ENCODE measurements around the gene RIC8B.

RIC8B gene

DNA sequence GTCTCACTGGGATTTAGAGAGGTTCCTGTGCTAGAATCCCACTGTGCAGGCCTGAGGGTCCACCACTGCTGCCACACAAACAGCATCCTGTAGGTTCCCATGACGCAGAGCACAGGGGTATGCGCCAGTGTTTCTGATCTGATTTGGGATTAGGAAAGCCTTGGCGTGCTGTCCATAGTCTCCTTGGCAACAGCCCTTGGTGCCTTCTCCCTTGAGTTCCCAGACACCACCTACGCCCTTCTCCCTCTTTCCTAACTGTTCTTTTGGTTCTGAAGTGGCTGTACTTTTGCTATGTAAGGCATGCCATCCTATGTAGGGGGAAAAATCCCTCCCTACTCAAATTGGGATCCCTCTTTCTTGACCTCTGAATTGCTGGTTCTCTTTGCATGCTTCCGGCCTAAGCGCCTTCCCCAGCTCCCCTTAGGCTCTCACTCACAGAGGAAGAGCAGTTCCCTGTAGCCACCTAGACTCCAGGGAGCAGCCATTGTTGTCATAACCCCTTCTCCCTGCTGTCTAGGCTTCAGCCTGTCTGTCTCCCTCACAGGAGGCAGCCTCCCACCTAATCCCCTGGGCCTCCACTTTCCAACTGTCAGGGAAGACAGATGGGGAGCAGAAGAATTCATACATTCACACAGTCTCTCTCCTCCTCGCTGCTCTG is 14.8 kb upstream of the RIC8B start:
- H3K4me3 ChIP-seq (ENCODE audit: low read length), result peak overlapping the region; percentile 22; the same call in 1 of the 2 replicates
- 72% methylated on average over 6 of the region's 7 CpGs for WGBS
- no peaks in the 10 kb centered on the region for H3K9me3 ChIP-seq (ENCODE audit: insufficient read depth, low read depth, low read length)
- H3K36me3 ChIP-seq (ENCODE audit: insufficient read depth, low read length), result no peaks in the 10 kb centered on the region
- H3K4me1 ChIP-seq (ENCODE audit: insufficient read depth, low read length), result peaks cover 26% of the 10 kb centered on the region
- peak overlapping the region; percentile 81 for H3K27ac ChIP-seq (ENCODE audit: low read depth, low read length)
- H3K9ac ChIP-seq (ENCODE audit: low read depth, low read length), result peak overlapping the region; percentile 55; the same call in 1 of the 2 replicates
- no peaks in the 10 kb centered on the region for H3K27me3 ChIP-seq (ENCODE audit: insufficient read depth, low read length)

DNA sequence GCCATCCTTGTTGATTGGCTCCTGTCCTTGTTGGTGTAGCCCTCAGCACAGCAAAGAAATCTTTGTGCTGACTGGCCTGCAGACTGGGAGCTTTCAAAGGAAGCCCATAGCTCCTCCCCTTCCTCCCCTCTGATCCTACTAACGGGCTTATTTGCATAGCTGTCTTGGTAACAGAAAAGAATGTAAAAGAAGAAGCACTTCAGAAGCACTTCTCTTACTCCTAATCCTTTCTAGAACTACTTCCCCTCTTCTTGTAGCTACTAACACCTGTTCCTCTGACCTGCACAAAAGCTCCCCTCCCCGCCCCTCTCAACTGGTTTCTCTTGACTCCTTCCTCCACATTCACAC is 14.3 kb upstream of the RIC8B start:
- 23% methylated on average over 2 of the region's 2 CpGs for WGBS
- H3K9me3 ChIP-seq (ENCODE audit: insufficient read depth, low read depth, low read length), result no peaks in the 10 kb centered on the region
- H3K9ac ChIP-seq (ENCODE audit: low read depth, low read length), result peak overlapping the region; percentile 55; the same call in 1 of the 2 replicates
- peak overlapping the region; percentile 81 for H3K27ac ChIP-seq (ENCODE audit: low read depth, low read length)
- peaks cover 26% of the 10 kb centered on the region for H3K4me1 ChIP-seq (ENCODE audit: insufficient read depth, low read length)
- H3K36me3 ChIP-seq (ENCODE audit: insufficient read depth, low read length), result no peaks in the 10 kb centered on the region
- H3K27me3 ChIP-seq (ENCODE audit: insufficient read depth, low read length), result no peaks in the 10 kb centered on the region
- peak overlapping the region; percentile 22; the same call in 1 of the 2 replicates for H3K4me3 ChIP-seq (ENCODE audit: low read length)

GRCh38 chr12:106764220-106764619 is 10.3 kb upstream of the RIC8B start:
- no peaks in the 10 kb centered on the region for H3K9me3 ChIP-seq (ENCODE audit: insufficient read depth, low read depth, low read length)
- peaks cover 59% of the 10 kb centered on the region for H3K4me1 ChIP-seq (ENCODE audit: insufficient read depth, low read length)
- no peak overlapping the region for H3K9ac ChIP-seq (ENCODE audit: low read depth, low read length)
- H3K4me3 ChIP-seq (ENCODE audit: low read length), result no peak overlapping the region
- H3K27me3 ChIP-seq (ENCODE audit: insufficient read depth, low read length), result no peaks in the 10 kb centered on the region
- no peak overlapping the region for H3K27ac ChIP-seq (ENCODE audit: low read depth, low read length)
- H3K36me3 ChIP-seq (ENCODE audit: insufficient read depth, low read length), result no peaks in the 10 kb centered on the region

- no peaks in the 10 kb centered on the region for H3K9me3 ChIP-seq (ENCODE audit: insufficient read depth, low read depth, low read length)
- H3K9ac ChIP-seq (ENCODE audit: low read depth, low read length), result no peak overlapping the region
- no peaks in the 10 kb centered on the region for H3K36me3 ChIP-seq (ENCODE audit: insufficient read depth, low read length)
- peaks cover 59% of the 10 kb centered on the region for H3K4me1 ChIP-seq (ENCODE audit: insufficient read depth, low read length)
- no peak overlapping the region for H3K4me3 ChIP-seq (ENCODE audit: low read length)
- no peaks in the 10 kb centered on the region for H3K27me3 ChIP-seq (ENCODE audit: insufficient read depth, low read length)
- 93% methylated on average over 3 of the region's 3 CpGs for WGBS
- H3K27ac ChIP-seq (ENCODE audit: low read depth, low read length), result no peak overlapping the region
Observed at GRCh38 chr12:106764738-106765137, 9.7 kb upstream of the RIC8B start.

DNA sequence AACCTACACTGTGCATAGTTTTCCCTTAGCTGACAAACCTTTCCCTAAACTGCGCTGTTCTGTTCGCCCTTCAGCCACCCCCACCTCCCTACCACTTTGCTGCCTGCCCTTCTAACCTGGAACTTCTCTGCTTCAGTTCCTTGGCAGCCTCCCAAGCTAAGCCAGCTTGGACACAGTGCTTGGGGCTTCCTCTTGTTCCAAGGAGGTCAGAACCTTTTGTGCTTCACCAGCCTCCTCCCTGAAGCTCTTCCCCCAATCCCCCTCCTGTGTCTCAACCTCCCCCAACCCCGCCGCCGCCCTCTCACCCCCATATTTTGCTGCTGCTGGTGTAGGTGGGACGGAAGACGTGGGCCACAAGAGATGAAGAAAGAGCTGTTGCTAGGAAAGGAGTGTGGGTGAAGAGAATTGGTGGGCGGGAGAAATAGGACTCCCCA is 8.1 kb upstream of the RIC8B start:
- H3K27me3 ChIP-seq (ENCODE audit: insufficient read depth, low read length), result no peaks in the 10 kb centered on the region
- H3K9me3 ChIP-seq (ENCODE audit: insufficient read depth, low read depth, low read length), result no peaks in the 10 kb centered on the region
- H3K36me3 ChIP-seq (ENCODE audit: insufficient read depth, low read length), result no peaks in the 10 kb centered on the region
- no peak overlapping the region for H3K4me3 ChIP-seq (ENCODE audit: low read length)
- WGBS, result 93% methylated on average over 6 of the region's 8 CpGs
- H3K9ac ChIP-seq (ENCODE audit: low read depth, low read length), result no peak overlapping the region
- H3K4me1 ChIP-seq (ENCODE audit: insufficient read depth, low read length), result peaks cover 56% of the 10 kb centered on the region
- no peak overlapping the region for H3K27ac ChIP-seq (ENCODE audit: low read depth, low read length)

GRCh38 chr12:106767206-106767605 is 7.3 kb upstream of the RIC8B start:
- no peaks in the 10 kb centered on the region for H3K27me3 ChIP-seq (ENCODE audit: insufficient read depth, low read length)
- peak overlapping the region; percentile 94 for H3K27ac ChIP-seq (ENCODE audit: low read depth, low read length)
- peak overlapping the region; percentile 39 for H3K4me3 ChIP-seq (ENCODE audit: low read length)
- peaks cover 64% of the 10 kb centered on the region for H3K4me1 ChIP-seq (ENCODE audit: insufficient read depth, low read length)
- no peaks in the 10 kb centered on the region for H3K9me3 ChIP-seq (ENCODE audit: insufficient read depth, low read depth, low read length)
- peak overlapping the region; percentile 55; the same call in 1 of the 2 replicates for H3K9ac ChIP-seq (ENCODE audit: low read depth, low read length)
- no peaks in the 10 kb centered on the region for H3K36me3 ChIP-seq (ENCODE audit: insufficient read depth, low read length)
- WGBS, result 40% methylated on average over 2 of the region's 2 CpGs

- Histone ChIP-seq H3K4me1 (ENCODE audit: insufficient read depth, low read length) (peaks cover 65% of the 10 kb centered on the region), H3K9ac (ENCODE audit: low read depth, low read length) (peak overlapping the region; percentile 55; the same call in 1 of the 2 replicates), H3K4me3 (ENCODE audit: low read length) (peak overlapping the region; percentile 39), H3K36me3 (ENCODE audit: insufficient read depth, low read length) (no peaks in the 10 kb centered on the region), H3K27me3 (ENCODE audit: insufficient read depth, low read length) (no peaks in the 10 kb centered on the region), H3K27ac (ENCODE audit: low read depth, low read length) (peak overlapping the region; percentile 94), H3K9me3 (ENCODE audit: insufficient read depth, low read depth, low read length) (no peaks in the 10 kb centered on the region)
- WGBS, result under 1% methylated on average over 8 of the region's 9 CpGs
Observed at GRCh38 chr12:106767954-106768822, 6.3 kb upstream of the RIC8B start.

DNA sequence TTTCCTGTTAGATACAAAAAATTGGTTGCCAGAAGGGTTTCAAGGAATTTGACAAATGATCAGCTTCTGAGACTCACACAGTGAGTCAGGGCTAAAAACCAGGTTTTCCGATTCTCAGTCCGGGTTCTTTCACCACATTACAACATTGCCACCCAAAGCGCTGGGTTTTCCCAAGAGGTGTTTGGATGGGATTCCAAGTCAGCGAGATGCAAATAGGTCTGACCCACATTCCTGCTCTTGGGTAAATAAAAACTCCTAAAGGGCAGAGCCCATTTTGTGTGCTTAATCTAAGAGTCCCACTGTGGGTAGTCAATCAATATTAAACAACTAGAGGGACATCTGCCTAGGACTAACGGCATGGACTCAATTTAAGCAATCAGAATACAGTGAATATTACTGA is 5.4 kb upstream of the RIC8B start:
- Histone ChIP-seq H3K9me3 (ENCODE audit: insufficient read depth, low read depth, low read length) (no peaks in the 10 kb centered on the region), H3K4me1 (ENCODE audit: insufficient read depth, low read length) (peaks cover 60% of the 10 kb centered on the region), H3K27ac (ENCODE audit: low read depth, low read length) (peak overlapping the region; percentile 94), H3K4me3 (ENCODE audit: low read length) (peak overlapping the region; percentile 39), H3K9ac (ENCODE audit: low read depth, low read length) (peak overlapping the region; percentile 30; the same call in 1 of the 2 replicates), H3K27me3 (ENCODE audit: insufficient read depth, low read length) (no peaks in the 10 kb centered on the region), H3K36me3 (ENCODE audit: insufficient read depth, low read length) (no peaks in the 10 kb centered on the region)
- 1% methylated on average over 5 of the region's 5 CpGs for WGBS

GRCh38 chr12:106769546-106769945 is 4.9 kb upstream of the RIC8B start:
- Histone ChIP-seq H3K27me3 (ENCODE audit: insufficient read depth, low read length) (no peaks in the 10 kb centered on the region), H3K4me1 (ENCODE audit: insufficient read depth, low read length) (peaks cover 56% of the 10 kb centered on the region), H3K27ac (ENCODE audit: low read depth, low read length) (peak overlapping the region; percentile 94), H3K9ac (ENCODE audit: low read depth, low read length) (peak overlapping the region; percentile 30; the same call in 1 of the 2 replicates), H3K9me3 (ENCODE audit: insufficient read depth, low read depth, low read length) (no peaks in the 10 kb centered on the region), H3K36me3 (ENCODE audit: insufficient read depth, low read length) (no peaks in the 10 kb centered on the region), H3K4me3 (ENCODE audit: low read length) (peak overlapping the region; percentile 39; the same call in 1 of the 2 replicates)
- 64% methylated on average over 6 of the region's 6 CpGs for WGBS

GRCh38 chr12:106771425-106771824 is 3.1 kb upstream of the RIC8B start:
- no peak overlapping the region for H3K4me3 ChIP-seq (ENCODE audit: low read length)
- H3K4me1 ChIP-seq (ENCODE audit: insufficient read depth, low read length), result peaks cover 62% of the 10 kb centered on the region
- H3K36me3 ChIP-seq (ENCODE audit: insufficient read depth, low read length), result no peaks in the 10 kb centered on the region; the same call in none of the 2 replicates
- peak overlapping the region; percentile 65 for H3K27ac ChIP-seq (ENCODE audit: low read depth, low read length)
- no peaks in the 10 kb centered on the region for H3K9me3 ChIP-seq (ENCODE audit: insufficient read depth, low read depth, low read length)
- H3K9ac ChIP-seq (ENCODE audit: low read depth, low read length), result no peak overlapping the region
- H3K27me3 ChIP-seq (ENCODE audit: insufficient read depth, low read length), result no peaks in the 10 kb centered on the region

DNA sequence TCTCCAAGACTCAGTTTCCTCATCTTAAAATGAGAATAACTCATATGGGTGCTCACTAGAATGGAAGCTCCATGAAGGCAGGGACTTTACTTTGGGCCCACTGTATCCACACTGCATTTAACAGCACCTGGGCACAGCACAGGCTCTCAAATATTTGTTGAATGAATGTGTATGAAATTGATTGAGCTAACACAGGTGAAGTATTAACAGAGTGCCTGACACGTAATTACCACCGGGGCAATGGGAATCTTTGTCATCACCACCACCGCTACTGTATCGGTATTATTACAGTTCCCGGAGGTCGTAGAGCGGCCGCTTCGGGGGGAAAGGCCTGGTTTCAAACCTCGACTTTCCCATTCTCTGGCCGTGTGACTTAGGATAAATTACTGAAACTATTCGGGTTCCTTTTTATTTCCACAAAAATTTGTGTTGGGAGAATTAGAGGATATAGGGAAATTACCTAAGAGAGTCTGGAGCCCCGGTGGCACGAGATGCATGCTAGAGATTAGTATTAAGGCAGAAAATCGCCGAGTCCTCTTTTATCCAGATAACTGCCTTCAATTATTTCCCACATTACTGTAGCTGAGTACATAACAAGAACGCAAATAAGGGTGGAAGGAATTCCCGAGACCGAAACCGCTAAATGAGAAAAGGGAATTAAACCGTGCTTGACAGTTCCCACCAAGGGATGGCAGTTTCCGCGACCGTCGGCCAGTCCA is 1.0 kb upstream of the RIC8B start:
- Histone ChIP-seq H3K9me3 (ENCODE audit: insufficient read depth, low read depth, low read length) (no peaks in the 10 kb centered on the region), H3K4me1 (ENCODE audit: insufficient read depth, low read length) (peaks cover 49% of the 10 kb centered on the region), H3K4me3 (ENCODE audit: low read length) (peak overlapping the region; percentile 72), H3K9ac (ENCODE audit: low read depth, low read length) (peak overlapping the region; percentile 74), H3K27me3 (ENCODE audit: insufficient read depth, low read length) (no peaks in the 10 kb centered on the region), H3K27ac (ENCODE audit: low read depth, low read length) (peak overlapping the region; percentile 78), H3K36me3 (ENCODE audit: insufficient read depth, low read length) (no peaks in the 10 kb centered on the region; the same call in none of the 2 replicates)
- WGBS, result 51% methylated on average over 22 of the region's 25 CpGs
